NOMO-1 (cell line): ENCODE measurements around the gene NPR1.
"Not testable (repeated sequence)": the region's sequence is repeated elsewhere in the genome, so short reads cannot be mapped to it uniquely, and the experiment has no call there.

Experiments used
- DNase-seq, 2 experiments: peaks; one replicate each; lab custom pipeline; 2025; ENCODE audit not compliant: unreplicated experiment in 2 of 2; lab: John Stamatoyannopoulos, UW

NPR1 gene

GRCh38 chr1:153678519-153679336 is at the start of gene NPR1:
Gene NPR1 (plus strand): TSS chr1:153678688. CDS start chr1:153679109, 421 bp downstream.
- no peak for DNase-seq

- no peak for DNase-seq
Measured at GRCh38 chr1:153629343-153629665, 49.2 kb upstream of the NPR1 start.

GRCh38 chr1:153629971-153630370 is 48.5 kb upstream of the NPR1 start:
- DNase-seq, result no peak

GRCh38 chr1:153630384-153630783 is 48.1 kb upstream of the NPR1 start:
- DNase-seq, result no peak

- DNase-seq, result no peak
Measured at GRCh38 chr1:153631047-153632022, 47.2 kb upstream of the NPR1 start.

- no peak for DNase-seq
Measured at GRCh38 chr1:153633161-153633753, 45.2 kb upstream of the NPR1 start.

- DNase-seq, result peak; percentile 94 to 95
Measured at GRCh38 chr1:153633754-153634665, 44.5 kb upstream of the NPR1 start, which contains the start of gene CHTOP. Gene CHTOP (plus strand): TSS chr1:153634066. CDS start chr1:153636589, 2,523 bp downstream.

- DNase-seq, result no peak
Measured at GRCh38 chr1:153635872-153636271, 42.6 kb upstream of the NPR1 start.

- no peak for DNase-seq
Measured at GRCh38 chr1:153636312-153636711, 42.2 kb upstream of the NPR1 start.

GRCh38 chr1:153638261-153638660 is 40.2 kb upstream of the NPR1 start:
- DNase-seq, result no peak

GRCh38 chr1:153639280-153639679 is 39.2 kb upstream of the NPR1 start:
- DNase-seq, result no peak

- not testable (repeated sequence) for DNase-seq
Measured at GRCh38 chr1:153640213-153640612, 38.3 kb upstream of the NPR1 start.

GRCh38 chr1:153640861-153641260 is 37.6 kb upstream of the NPR1 start:
- no peak for DNase-seq

GRCh38 chr1:153642161-153642560 is 36.3 kb upstream of the NPR1 start:
- no peak for DNase-seq

GRCh38 chr1:153643100-153643499 is 35.4 kb upstream of the NPR1 start:
- DNase-seq, result no peak

GRCh38 chr1:153643816-153644215 is 34.7 kb upstream of the NPR1 start:
- no peak for DNase-seq

- peak; percentile 63 to 64 for DNase-seq
Measured at GRCh38 chr1:153646672-153647345, 31.7 kb upstream of the NPR1 start.

GRCh38 chr1:153647346-153647714 is 31.2 kb upstream of the NPR1 start:
- DNase-seq, result no peak

GRCh38 chr1:153648000-153648643 is 30.4 kb upstream of the NPR1 start:
- DNase-seq, result no peak
